NCI-H1930 (cell line): Measurements from ENCODE around the gene FLT3LG.

Source experiments
- DNase-seq, 2 experiments: peaks; one replicate each; lab custom pipeline; 2025; lab: John Stamatoyannopoulos, UW

Gene FLT3LG

GRCh38 chr19:49473868-49474541 lies at the start of gene FLT3LG:
Gene FLT3LG (plus strand): TSS chr19:49474215. CDS start chr19:49474640, 425 bp downstream.
- peak; percentile 46 to 82 for DNase-seq

- peak in 1 of 2 experiments; percentile 35 for DNase-seq
Measured at GRCh38 chr19:49425178-49425577, 48.8 kb upstream of the FLT3LG start, which contains the start of gene GFY. Gene GFY (plus strand): TSS chr19:49425388. CDS start chr19:49426431, 1,043 bp downstream.

- DNase-seq: peak; percentile 54 to 69
Measured at GRCh38 chr19:49425922-49426592, 48.0 kb upstream of the FLT3LG start.

- DNase-seq: no peak
Measured at GRCh38 chr19:49427339-49427738, 46.7 kb upstream of the FLT3LG start.

- DNase-seq: no peak
Measured at GRCh38 chr19:49427855-49428546, 46.0 kb upstream of the FLT3LG start.

GRCh38 chr19:49428547-49429451 lies 45.2 kb upstream of the FLT3LG start:
- DNase-seq: no peak

- no peak for DNase-seq
Measured at GRCh38 chr19:49430172-49430677, 43.8 kb upstream of the FLT3LG start.

- DNase-seq: no peak
Measured at GRCh38 chr19:49430678-49431329, 43.2 kb upstream of the FLT3LG start.

GRCh38 chr19:49431330-49431749 lies 42.7 kb upstream of the FLT3LG start:
- DNase-seq: no peak

- no peak for DNase-seq
Measured at GRCh38 chr19:49432141-49433073, 41.6 kb upstream of the FLT3LG start.

GRCh38 chr19:49433240-49433901 lies 40.6 kb upstream of the FLT3LG start:
- no peak for DNase-seq

- DNase-seq: no peak
Measured at GRCh38 chr19:49434907-49435583, 39.0 kb upstream of the FLT3LG start.

- no peak for DNase-seq
Measured at GRCh38 chr19:49435670-49436069, 38.3 kb upstream of the FLT3LG start.

- peak in 1 of 2 experiments; percentile 52 for DNase-seq
Measured at GRCh38 chr19:49436381-49437017, 37.5 kb upstream of the FLT3LG start.

- DNase-seq: no peak
Measured at GRCh38 chr19:49437231-49437630, 36.8 kb upstream of the FLT3LG start.

GRCh38 chr19:49438261-49438660 lies 35.8 kb upstream of the FLT3LG start:
- DNase-seq: no peak

GRCh38 chr19:49439836-49440235 lies 34.2 kb upstream of the FLT3LG start:
- DNase-seq: no peak
